Measurements from ENCODE around the gene A3GALT2. TPM values are rescaled to one million over a fixed set of nuclear protein-coding genes. Genes with fewer than 3 reads are reported as not detected.
"Not testable (repeated sequence)": the region's sequence is repeated elsewhere in the genome, so short reads cannot be mapped to it uniquely, and the experiment has no call there.

A3GALT2 gene
- total RNA-seq, 1 experiment from 2014 or later: not detected

DNA sequence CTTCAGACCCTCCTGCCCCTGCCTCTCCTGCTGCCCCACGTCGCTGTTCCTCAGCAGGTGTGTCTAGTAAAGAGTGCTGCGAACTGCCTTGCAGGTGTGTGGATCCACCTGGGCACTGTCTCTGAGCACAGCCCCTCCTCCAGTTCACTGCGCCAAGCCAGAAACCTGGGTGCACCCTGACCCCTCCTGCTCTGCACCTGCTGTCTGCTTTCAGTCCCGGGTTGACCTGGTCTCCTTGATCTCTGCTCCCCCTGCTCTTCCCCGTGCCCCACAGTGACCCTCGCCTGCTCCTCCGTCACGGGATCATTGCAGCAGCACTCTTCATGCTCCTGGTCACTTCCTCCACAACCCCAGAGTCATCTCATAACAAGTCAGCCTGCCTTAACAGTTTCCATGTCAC, 6.5 kb downstream of the A3GALT2 start:
- H3K4me1 Mint-ChIP-seq (ENCODE audit: insufficient read depth, unreplicated experiment): no peaks in the 10 kb centered on the region
- no peaks in the 10 kb centered on the region for H3K27me3 Mint-ChIP-seq (ENCODE audit: insufficient read depth, unreplicated experiment)
- DNase-seq (ENCODE audit: unreplicated experiment): no peak
- no peaks in the 10 kb centered on the region for H3K36me3 Mint-ChIP-seq (ENCODE audit: insufficient read depth, unreplicated experiment)
- TF ChIP-seq, protein P1, sequence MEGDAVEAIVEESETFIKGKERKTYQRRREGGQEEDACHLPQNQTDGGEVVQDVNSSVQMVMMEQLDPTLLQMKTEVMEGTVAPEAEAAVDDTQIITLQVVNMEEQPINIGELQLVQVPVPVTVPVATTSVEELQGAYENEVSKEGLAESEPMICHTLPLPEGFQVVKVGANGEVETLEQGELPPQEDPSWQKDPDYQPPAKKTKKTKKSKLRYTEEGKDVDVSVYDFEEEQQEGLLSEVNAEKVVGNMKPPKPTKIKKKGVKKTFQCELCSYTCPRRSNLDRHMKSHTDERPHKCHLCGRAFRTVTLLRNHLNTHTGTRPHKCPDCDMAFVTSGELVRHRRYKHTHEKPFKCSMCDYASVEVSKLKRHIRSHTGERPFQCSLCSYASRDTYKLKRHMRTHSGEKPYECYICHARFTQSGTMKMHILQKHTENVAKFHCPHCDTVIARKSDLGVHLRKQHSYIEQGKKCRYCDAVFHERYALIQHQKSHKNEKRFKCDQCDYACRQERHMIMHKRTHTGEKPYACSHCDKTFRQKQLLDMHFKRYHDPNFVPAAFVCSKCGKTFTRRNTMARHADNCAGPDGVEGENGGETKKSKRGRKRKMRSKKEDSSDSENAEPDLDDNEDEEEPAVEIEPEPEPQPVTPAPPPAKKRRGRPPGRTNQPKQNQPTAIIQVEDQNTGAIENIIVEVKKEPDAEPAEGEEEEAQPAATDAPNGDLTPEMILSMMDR (IDR thresholded peaks at IDR 0.05; ENCODE audit: unreplicated experiment): no peak
- no peak overlapping the region for H3K27ac Mint-ChIP-seq (ENCODE audit: low read depth, unreplicated experiment)
- ChIA-PET CTCF (interaction anchor here (0.6 to 5.4 kb wide), 2 partner anchors 18 to 542 kb away, joined by 4 to 33 read pairs; no protein-coding TSS in a partner anchor), POLR2A (interaction anchor here (1.5 kb wide), 1 partner anchor 11 kb away, joined by 3 read pairs; no protein-coding TSS in a partner anchor)
- intact Hi-C loops (cut with micrococcal nuclease): no loop called here
- no TSS peak for BruUV-seq (replicated peaks)
- H3K9me3 Mint-ChIP-seq (ENCODE audit: unreplicated experiment): no peaks in the 10 kb centered on the region
- H3K4me3 Mint-ChIP-seq (ENCODE audit: unreplicated experiment): no peak overlapping the region

DNA sequence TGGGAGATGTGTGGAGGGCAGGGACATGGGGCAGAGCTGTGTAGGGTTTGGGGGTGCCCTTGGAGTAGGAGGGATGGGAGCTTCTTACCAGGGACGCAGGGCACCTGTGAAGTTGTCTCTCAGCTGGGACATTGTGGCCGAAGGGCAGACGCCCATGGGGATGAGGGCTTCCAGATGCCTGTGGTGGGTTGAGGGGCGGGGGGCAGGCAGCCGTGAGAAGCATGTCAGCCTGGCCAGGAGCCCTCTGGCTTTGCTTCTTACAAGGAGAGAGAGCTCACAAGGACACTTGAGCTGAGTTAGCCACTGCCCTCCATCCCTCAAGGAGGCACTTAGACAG, 8.5 kb downstream of the A3GALT2 start:
- no peaks in the 10 kb centered on the region for H3K4me1 Mint-ChIP-seq (ENCODE audit: insufficient read depth, unreplicated experiment)
- TF ChIP-seq, protein P1 (IDR thresholded peaks at IDR 0.05; ENCODE audit: unreplicated experiment): no peak
- no TSS peak for BruUV-seq (replicated peaks)
- no peak for DNase-seq (ENCODE audit: unreplicated experiment)
- H3K9me3 Mint-ChIP-seq (ENCODE audit: unreplicated experiment): no peaks in the 10 kb centered on the region
- ChIA-PET CTCF (interaction anchor here (5.4 kb wide), 1 partner anchor 16 kb away, joined by 33 read pairs; no protein-coding TSS in a partner anchor), POLR2A (no interaction called here)
- intact Hi-C loops (cut with micrococcal nuclease): no loop called here
- H3K27me3 Mint-ChIP-seq (ENCODE audit: insufficient read depth, unreplicated experiment): no peaks in the 10 kb centered on the region
- H3K27ac Mint-ChIP-seq (ENCODE audit: low read depth, unreplicated experiment): no peak overlapping the region
- H3K36me3 Mint-ChIP-seq (ENCODE audit: insufficient read depth, unreplicated experiment): no peaks in the 10 kb centered on the region
- no peak overlapping the region for H3K4me3 Mint-ChIP-seq (ENCODE audit: unreplicated experiment)

DNA sequence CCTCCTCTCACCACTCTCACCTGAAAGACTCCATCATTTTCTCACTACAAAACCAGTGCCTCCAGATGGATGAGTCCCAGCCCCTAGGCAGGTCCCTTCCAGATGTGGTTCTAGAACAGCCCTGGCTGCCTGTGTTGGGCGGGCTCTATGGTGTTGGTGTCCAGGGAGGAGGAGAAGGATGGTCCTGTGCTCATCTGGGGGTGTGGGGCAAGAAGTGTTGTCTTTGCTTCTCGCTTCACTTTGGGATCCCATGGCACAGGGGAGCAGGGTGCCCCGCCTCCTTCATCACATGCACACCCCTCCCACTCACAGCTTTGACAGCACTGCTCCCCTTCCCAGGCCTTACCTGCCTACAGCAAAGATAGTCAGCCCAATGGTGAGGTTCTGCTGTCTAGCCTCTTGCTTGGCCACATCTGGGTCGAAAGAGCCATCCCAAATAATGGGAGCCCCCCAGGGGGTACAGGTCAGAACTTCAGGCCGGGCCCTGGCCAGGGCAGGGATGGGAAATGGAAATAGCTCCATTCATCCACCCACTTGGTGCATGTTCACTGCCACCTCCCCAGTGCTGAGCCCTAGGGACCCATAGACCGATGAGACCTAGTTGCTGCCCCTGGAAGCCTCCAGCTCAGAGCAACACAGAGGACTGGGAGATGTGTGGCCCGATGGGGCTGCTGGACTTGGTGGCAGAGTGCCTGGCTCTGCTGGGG, 9.0 kb downstream of the A3GALT2 start:
- ChIA-PET CTCF (interaction anchor here (5.4 kb wide), 1 partner anchor 15 kb away, joined by 33 read pairs; no protein-coding TSS in a partner anchor), POLR2A (no interaction called here)
- BruUV-seq (replicated peaks): no TSS peak
- intact Hi-C loops (cut with micrococcal nuclease): no loop called here
- no peak overlapping the region for H3K4me3 Mint-ChIP-seq (ENCODE audit: unreplicated experiment)
- no peaks in the 10 kb centered on the region for H3K27me3 Mint-ChIP-seq (ENCODE audit: insufficient read depth, unreplicated experiment)
- no peak for DNase-seq (ENCODE audit: unreplicated experiment)
- TF ChIP-seq, protein P1 (IDR thresholded peaks at IDR 0.05; ENCODE audit: unreplicated experiment): no peak
- no peaks in the 10 kb centered on the region for H3K9me3 Mint-ChIP-seq (ENCODE audit: unreplicated experiment)
- no peaks in the 10 kb centered on the region for H3K4me1 Mint-ChIP-seq (ENCODE audit: insufficient read depth, unreplicated experiment)
- H3K36me3 Mint-ChIP-seq (ENCODE audit: insufficient read depth, unreplicated experiment): no peaks in the 10 kb centered on the region
- no peak overlapping the region for H3K27ac Mint-ChIP-seq (ENCODE audit: low read depth, unreplicated experiment)

DNA sequence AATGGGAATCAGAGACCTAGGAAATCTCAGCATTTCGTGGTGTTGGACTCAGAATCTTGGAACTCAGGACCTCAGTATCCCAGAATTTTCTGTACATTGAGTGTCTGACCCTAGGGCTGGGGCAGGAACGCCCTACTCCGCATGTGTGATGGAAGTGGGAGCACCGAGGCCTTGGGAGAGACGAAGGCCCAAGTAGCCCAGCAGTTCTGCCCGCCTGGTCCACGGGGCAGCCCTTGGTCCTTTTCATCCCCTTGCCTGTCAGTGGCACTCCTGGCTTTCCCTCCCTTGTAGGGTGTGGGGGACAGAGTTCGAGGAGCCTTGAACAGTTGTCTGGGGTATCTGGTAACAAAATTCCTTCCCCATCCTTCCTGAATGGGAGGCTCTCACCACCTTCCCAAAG, 10.2 kb downstream of the A3GALT2 start:
- CTCF ChIA-PET: interaction anchor here (0.9 to 5.4 kb wide), 2 partner anchors 14 to 22 kb away, joined by 3 to 33 read pairs; no protein-coding TSS in a partner anchor
- Mint-ChIP-seq H3K4me3 (ENCODE audit: unreplicated experiment) (no peak overlapping the region), H3K9me3 (ENCODE audit: unreplicated experiment) (no peaks in the 10 kb centered on the region), H3K4me1 (ENCODE audit: insufficient read depth, unreplicated experiment) (no peaks in the 10 kb centered on the region), H3K27ac (ENCODE audit: low read depth, unreplicated experiment) (no peak overlapping the region), H3K27me3 (ENCODE audit: insufficient read depth, unreplicated experiment) (no peaks in the 10 kb centered on the region), H3K36me3 (ENCODE audit: insufficient read depth, unreplicated experiment) (no peaks in the 10 kb centered on the region)
- POLR2A ChIA-PET: no interaction called here
- BruUV-seq (replicated peaks): no TSS peak
- TF ChIP-seq, protein P1 (IDR thresholded peaks at IDR 0.05; ENCODE audit: unreplicated experiment): no peak
- intact Hi-C loops (cut with micrococcal nuclease): no loop called here
- no peak for DNase-seq (ENCODE audit: unreplicated experiment)

DNA sequence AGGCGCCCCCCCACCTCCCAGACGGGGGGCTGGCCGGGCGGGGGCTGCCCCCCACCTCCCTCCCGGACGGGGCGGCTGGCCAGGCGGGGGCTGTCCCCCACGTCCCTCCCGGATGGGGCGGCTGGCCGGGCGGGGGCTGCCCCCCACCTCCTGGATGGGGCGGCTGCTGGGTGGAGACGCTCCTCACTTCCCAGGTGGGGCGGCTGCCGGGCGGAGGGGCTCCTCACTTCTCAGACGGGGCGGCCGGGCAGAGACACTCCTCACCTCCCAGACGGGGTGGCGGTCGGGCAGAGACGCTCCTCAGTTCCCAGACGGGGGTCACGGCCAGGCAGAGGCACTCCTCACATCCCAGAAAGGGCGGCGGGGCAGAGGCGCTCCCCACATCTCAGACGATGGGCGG, 11.5 kb downstream of the A3GALT2 start:
- DNase-seq (ENCODE audit: unreplicated experiment); H3K27me3 Mint-ChIP-seq (ENCODE audit: insufficient read depth, unreplicated experiment); intact Hi-C loops (cut with micrococcal nuclease); H3K4me3 Mint-ChIP-seq (ENCODE audit: unreplicated experiment); BruUV-seq (replicated peaks); H3K36me3 Mint-ChIP-seq (ENCODE audit: insufficient read depth, unreplicated experiment); H3K4me1 Mint-ChIP-seq (ENCODE audit: insufficient read depth, unreplicated experiment); H3K27ac Mint-ChIP-seq (ENCODE audit: low read depth, unreplicated experiment); POLR2A ChIA-PET; H3K9me3 Mint-ChIP-seq (ENCODE audit: unreplicated experiment): not testable (repeated sequence)
- CTCF ChIA-PET: interaction anchor here (5.4 kb wide), 1 partner anchor 13 kb away, joined by 33 read pairs; no protein-coding TSS in a partner anchor

Measured in MCF 10A (cell line).